Measurements from ENCODE around the gene NDUFB10. TPM values are rescaled to one million over a fixed set of nuclear protein-coding genes. Genes with fewer than 3 reads are reported as not detected.

NDUFB10 gene
- total RNA-seq, 1 experiment from 2014 or later = 202 TPM

DNA sequence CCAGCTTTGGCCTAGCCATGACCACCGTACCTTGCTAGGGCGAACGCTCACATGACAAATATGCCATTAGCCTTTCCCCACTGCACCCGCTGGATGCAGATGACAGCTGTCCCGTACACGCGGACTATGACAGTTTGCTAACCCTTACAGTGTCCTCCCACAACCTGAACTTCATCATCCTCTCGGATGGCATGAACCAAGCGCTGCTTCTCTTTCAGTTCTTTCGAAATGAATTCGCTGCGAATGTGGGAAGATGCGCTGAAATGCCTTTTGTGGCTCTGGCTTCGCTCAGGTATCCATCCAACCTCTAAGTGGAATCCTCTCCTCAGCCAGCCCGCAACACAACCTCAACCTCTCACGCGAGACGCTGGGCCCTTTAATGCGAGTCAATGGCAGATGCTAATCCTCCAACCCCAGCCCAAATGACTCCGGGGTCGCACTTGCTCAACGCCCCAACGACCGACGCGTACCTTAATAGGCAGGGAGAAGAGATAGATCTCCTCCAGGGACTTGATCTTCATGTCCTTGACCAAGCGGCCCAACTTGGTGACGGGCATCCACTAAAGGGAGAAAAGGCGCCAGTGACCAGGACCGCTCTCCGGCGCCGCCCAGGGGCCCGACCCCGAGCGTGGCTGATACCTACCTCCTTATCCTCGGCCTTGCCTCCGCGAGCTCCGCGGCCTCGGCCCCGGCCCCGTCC lies 4.6 kb downstream of the NDUFB10 start:
- H3K9me3 Mint-ChIP-seq (ENCODE audit: unreplicated experiment) = no peaks in the 10 kb centered on the region
- H3K27ac Mint-ChIP-seq (ENCODE audit: low read depth, unreplicated experiment) = peak overlapping the region; percentile 95
- no peak for DNase-seq (ENCODE audit: unreplicated experiment)
- no peaks in the 10 kb centered on the region for H3K27me3 Mint-ChIP-seq (ENCODE audit: insufficient read depth, unreplicated experiment)
- H3K4me1 Mint-ChIP-seq (ENCODE audit: insufficient read depth, unreplicated experiment) = peaks cover 23% of the 10 kb centered on the region
- peaks cover 60% of the 10 kb centered on the region for H3K36me3 Mint-ChIP-seq (ENCODE audit: insufficient read depth, unreplicated experiment)
- ChIA-PET POLR2A (interaction anchor here (0.6 to 8.9 kb wide), 49 partner anchors 8 to 550 kb away, joined by 3 to 72 read pairs (median 5); partner anchors contain the start of genes ATP6V0C, ECI1, FAHD1 and GFER), CTCF (interaction anchor here (0.5 to 1.3 kb wide), 3 partner anchors 10 to 1165 kb away, joined by 3 to 5 read pairs (median 3); no protein-coding TSS in a partner anchor)
- BruUV-seq (replicated peaks) = no TSS peak
- peak overlapping the region; percentile 78 for H3K4me3 Mint-ChIP-seq (ENCODE audit: unreplicated experiment)
- TF ChIP-seq, protein P1, sequence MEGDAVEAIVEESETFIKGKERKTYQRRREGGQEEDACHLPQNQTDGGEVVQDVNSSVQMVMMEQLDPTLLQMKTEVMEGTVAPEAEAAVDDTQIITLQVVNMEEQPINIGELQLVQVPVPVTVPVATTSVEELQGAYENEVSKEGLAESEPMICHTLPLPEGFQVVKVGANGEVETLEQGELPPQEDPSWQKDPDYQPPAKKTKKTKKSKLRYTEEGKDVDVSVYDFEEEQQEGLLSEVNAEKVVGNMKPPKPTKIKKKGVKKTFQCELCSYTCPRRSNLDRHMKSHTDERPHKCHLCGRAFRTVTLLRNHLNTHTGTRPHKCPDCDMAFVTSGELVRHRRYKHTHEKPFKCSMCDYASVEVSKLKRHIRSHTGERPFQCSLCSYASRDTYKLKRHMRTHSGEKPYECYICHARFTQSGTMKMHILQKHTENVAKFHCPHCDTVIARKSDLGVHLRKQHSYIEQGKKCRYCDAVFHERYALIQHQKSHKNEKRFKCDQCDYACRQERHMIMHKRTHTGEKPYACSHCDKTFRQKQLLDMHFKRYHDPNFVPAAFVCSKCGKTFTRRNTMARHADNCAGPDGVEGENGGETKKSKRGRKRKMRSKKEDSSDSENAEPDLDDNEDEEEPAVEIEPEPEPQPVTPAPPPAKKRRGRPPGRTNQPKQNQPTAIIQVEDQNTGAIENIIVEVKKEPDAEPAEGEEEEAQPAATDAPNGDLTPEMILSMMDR (IDR thresholded peaks at IDR 0.05; ENCODE audit: unreplicated experiment) = no peak
- intact Hi-C loops (cut with micrococcal nuclease) = no loop called here

DNA sequence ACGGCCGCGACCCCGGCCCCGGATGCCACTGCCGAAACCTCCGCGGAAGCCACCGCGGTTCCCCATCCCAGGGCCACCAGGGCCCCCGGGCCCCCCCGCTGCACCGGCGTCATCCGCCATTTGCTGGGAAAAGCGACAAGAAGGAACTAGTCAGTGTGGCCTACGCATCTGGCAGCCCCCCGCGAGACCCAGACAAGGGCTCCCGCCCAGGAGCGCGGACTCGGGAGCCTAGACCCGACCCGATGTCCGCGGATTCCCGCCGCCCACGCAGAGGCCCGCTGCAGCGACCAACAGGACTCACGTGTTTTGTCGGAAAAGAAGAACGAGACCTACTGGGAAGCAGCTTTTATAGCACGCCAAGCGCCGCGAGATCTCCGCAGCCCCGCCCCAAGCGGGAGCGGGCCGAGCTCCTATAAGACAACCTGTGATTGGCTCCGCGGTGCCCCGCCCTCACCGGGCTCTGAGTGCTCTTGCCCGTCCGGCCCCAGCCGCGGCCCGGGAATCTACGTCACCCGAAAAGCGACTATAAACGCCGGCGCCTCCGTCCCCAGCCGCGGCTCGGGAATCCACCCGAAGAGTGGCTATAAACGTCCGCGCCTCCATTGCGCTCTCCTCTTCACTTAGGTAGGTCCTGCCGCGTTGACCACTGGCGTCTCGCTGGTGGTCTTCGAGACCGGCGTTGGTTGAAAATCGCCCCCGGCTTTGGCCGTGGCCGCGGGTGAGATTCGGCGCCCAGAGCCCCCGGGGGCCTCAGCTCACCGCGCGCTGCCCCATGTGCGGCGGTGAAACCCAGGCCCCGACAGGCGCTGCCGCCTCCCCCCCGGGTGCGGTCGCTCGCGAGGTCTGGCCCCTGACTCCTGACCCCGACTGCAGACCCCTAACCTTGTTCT lies 5.4 kb downstream of the NDUFB10 start, which contains the start of gene RPS2:
TSS of gene RPS2 (minus strand) at position 321 of the 890 bp plus-strand sequence. CDS start at position 120, 201 bp downstream.
- POLR2A ChIA-PET = interaction anchor here (0.6 to 8.9 kb wide), 54 partner anchors 8 to 941 kb away, joined by 3 to 72 read pairs (median 5); partner anchors contain the start of genes ATP6V0C, ECI1, FAHD1 and GFER
- no peaks in the 10 kb centered on the region for H3K9me3 Mint-ChIP-seq (ENCODE audit: unreplicated experiment)
- H3K36me3 Mint-ChIP-seq (ENCODE audit: insufficient read depth, unreplicated experiment) = peaks cover 60% of the 10 kb centered on the region
- intact Hi-C loops (cut with micrococcal nuclease) = no loop called here
- CTCF ChIA-PET = interaction anchor here (0.5 to 1.3 kb wide), 6 partner anchors 39 to 1164 kb away, joined by 3 to 5 read pairs (median 3); no protein-coding TSS in a partner anchor
- peak; percentile 98 for DNase-seq (ENCODE audit: unreplicated experiment)
- H3K27ac Mint-ChIP-seq (ENCODE audit: low read depth, unreplicated experiment) = peak within 1 kb of the TSS; percentile 95
- H3K27me3 Mint-ChIP-seq (ENCODE audit: insufficient read depth, unreplicated experiment) = no peaks in the 10 kb centered on the region
- H3K4me3 Mint-ChIP-seq (ENCODE audit: unreplicated experiment) = peak within 1 kb of the TSS; percentile 78
- peaks cover 23% of the 10 kb centered on the region for H3K4me1 Mint-ChIP-seq (ENCODE audit: insufficient read depth, unreplicated experiment)
- TF ChIP-seq, protein P1 (IDR thresholded peaks at IDR 0.05; ENCODE audit: unreplicated experiment) = no peak
- no TSS peak for BruUV-seq (replicated peaks)

DNA sequence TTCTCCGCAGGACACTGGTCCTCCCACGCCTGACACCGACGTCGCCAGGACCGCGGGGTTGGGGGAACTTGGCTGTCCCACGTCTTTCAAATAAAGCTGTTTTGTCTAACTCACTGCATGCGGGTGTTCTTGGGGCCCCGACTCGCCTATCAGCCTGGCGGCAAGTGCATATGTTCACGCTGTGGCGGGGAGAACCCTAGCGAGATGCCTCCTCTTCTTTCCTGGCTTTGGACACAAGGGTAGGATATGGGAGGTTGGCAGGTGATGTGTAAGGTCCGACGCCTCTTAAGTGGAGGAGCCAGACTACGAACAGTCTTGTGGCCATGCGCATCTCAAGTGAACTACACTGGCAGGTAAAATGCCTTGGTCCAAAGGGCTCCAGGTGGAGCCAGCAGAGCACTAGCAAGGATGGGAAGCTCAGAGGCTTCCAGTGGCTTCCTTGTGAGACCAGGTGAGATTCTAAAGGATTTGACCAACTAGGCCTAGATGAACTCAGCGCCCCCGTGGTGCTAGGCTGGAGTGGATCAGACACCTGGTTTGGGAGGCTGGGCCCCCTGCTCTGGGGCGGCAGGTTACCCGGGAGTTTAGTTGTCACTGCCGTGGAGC lies 6.2 kb downstream of the NDUFB10 start:
- intact Hi-C loops (cut with micrococcal nuclease) = no loop called here
- Mint-ChIP-seq H3K27ac (ENCODE audit: low read depth, unreplicated experiment) (peak overlapping the region; percentile 95), H3K36me3 (ENCODE audit: insufficient read depth, unreplicated experiment) (peaks cover 56% of the 10 kb centered on the region), H3K4me1 (ENCODE audit: insufficient read depth, unreplicated experiment) (peaks cover 20% of the 10 kb centered on the region), H3K9me3 (ENCODE audit: unreplicated experiment) (no peaks in the 10 kb centered on the region), H3K27me3 (ENCODE audit: insufficient read depth, unreplicated experiment) (no peaks in the 10 kb centered on the region), H3K4me3 (ENCODE audit: unreplicated experiment) (peak overlapping the region; percentile 78)
- ChIA-PET CTCF (interaction anchor here (0.5 to 1.4 kb wide), 5 partner anchors 39 to 103 kb away, joined by 3 to 5 read pairs (median 3); no protein-coding TSS in a partner anchor), POLR2A (interaction anchor here (0.5 to 8.9 kb wide), 40 partner anchors 8 to 550 kb away, joined by 3 to 72 read pairs (median 6); partner anchors contain the start of genes FAHD1, GFER, HAGH and MSRB1)
- TF ChIP-seq, protein P1 (IDR thresholded peaks at IDR 0.05; ENCODE audit: unreplicated experiment) = no peak
- BruUV-seq (replicated peaks) = TSS peak; percentile 74
- DNase-seq (ENCODE audit: unreplicated experiment) = no peak

All from MCF 10A (cell line).